GM23338 (cell line): ENCODE results near the gene SPTLC2. TPM values are rescaled to one million over a fixed set of nuclear protein-coding genes. Genes with fewer than 3 reads are reported as not detected.

Experiments
- CTCF ChIP-seq, 2 experiments: fragments of 200-600 bp in 1 of 2; sonication (generic) in 1 of 2; conservative IDR thresholded peaks; 2 replicates each; pipeline versions ENCODE4 v1.5.1 to v1.6.1; 2016 to 2017; ENCODE audit warnings: antibody characterized with exemption in 2 of 2, low read depth in 2 of 2, mild to moderate bottlenecking in 2 of 2, moderate library complexity in 1 of 2
- EZH2 ChIP-seq: fragments of 200-600 bp; sonication (generic); IDR thresholded peaks from one replicate; pipeline ENCODE4 v1.8.0; 2017; ENCODE audit warnings: antibody characterized with exemption, mild to moderate bottlenecking, low read depth; ENCODE audit not compliant: unreplicated experiment
- EZH2phosphoT487 ChIP-seq: fragments of 200-600 bp; sonication (generic); IDR thresholded peaks from one replicate; pipeline ENCODE4 v1.8.1; 2018; ENCODE audit warnings: antibody characterized with exemption; ENCODE audit not compliant: unreplicated experiment
- POLR2AphosphoS5 ChIP-seq: IDR thresholded peaks from 2 replicates; pipeline ENCODE4 v1.6.1; 2016; ENCODE audit warnings: antibody characterized with exemption, low read depth
- STAT1 ChIP-seq: IDR thresholded peaks from one replicate; pipeline ENCODE4 v1.6.1; 2016; ENCODE audit warnings: antibody characterized with exemption; ENCODE audit not compliant: unreplicated experiment
- ZNF331 ChIP-seq: fragments of 250-450 bp; sonication (Bioruptor Pico); IDR thresholded peaks from 2 replicates; pipeline ENCODE4 v1.5.0; 2020; ENCODE audit warnings: low read depth, mild to moderate bottlenecking, moderate library complexity
- polyA plus RNA-seq: library from polyadenylated mRNA; unstranded; fragments of >200 nt; fragmentation: Nextera tagmentation; extraction: Ambion mirVana; gene quantifications from 2 replicates; pipeline ENCODE4 v1.2.1, GENCODE V29; 2016
- total RNA-seq: library from RNA; depleted of rRNA; stranded (reverse); fragments of >200 nt; shearing (Covaris generic); gene quantifications from 2 replicates; pipeline ENCODE4 v1.2.3, GENCODE V29; 2014
- TF ChIP-seq, protein P1 (sequence below): fragments of 250-450 bp; sonication (Bioruptor Pico); IDR thresholded peaks from 2 replicates; pipeline ENCODE4 v1.5.0; 2020; ENCODE audit warnings: mild to moderate bottlenecking, moderate library complexity
- TF ChIP-seq, protein P2 (sequence below): IDR thresholded peaks from 2 replicates; pipeline ENCODE4 v1.6.1; 2016; ENCODE audit warnings: antibody characterized with exemption

SPTLC2 gene
- total and polyA plus RNA-seq, 2 experiments from 2014 or later: 22.3 to 38.9 TPM

DNA sequence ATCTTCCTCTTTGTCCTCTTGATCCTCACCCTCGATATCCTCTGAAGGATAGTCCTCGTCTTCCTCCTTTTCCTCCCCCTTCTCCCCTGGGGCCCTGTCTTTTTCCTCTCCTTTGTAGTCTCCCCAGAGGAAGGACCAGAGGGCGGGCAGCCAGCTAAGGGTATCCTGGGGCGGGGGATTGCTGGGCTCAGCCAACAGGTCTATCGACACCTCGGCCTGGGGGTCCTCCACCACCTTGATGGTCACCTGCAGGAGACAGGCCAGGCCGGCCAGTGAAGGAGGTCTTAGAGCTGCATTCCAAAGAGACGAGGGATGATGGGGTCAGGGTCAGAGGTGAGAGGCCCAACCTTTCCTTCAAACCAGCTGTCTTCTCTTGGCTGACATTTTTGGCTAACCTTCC lies 134.0 kb downstream of the SPTLC2 start (continued):
- TF ChIP-seq, protein P1, sequence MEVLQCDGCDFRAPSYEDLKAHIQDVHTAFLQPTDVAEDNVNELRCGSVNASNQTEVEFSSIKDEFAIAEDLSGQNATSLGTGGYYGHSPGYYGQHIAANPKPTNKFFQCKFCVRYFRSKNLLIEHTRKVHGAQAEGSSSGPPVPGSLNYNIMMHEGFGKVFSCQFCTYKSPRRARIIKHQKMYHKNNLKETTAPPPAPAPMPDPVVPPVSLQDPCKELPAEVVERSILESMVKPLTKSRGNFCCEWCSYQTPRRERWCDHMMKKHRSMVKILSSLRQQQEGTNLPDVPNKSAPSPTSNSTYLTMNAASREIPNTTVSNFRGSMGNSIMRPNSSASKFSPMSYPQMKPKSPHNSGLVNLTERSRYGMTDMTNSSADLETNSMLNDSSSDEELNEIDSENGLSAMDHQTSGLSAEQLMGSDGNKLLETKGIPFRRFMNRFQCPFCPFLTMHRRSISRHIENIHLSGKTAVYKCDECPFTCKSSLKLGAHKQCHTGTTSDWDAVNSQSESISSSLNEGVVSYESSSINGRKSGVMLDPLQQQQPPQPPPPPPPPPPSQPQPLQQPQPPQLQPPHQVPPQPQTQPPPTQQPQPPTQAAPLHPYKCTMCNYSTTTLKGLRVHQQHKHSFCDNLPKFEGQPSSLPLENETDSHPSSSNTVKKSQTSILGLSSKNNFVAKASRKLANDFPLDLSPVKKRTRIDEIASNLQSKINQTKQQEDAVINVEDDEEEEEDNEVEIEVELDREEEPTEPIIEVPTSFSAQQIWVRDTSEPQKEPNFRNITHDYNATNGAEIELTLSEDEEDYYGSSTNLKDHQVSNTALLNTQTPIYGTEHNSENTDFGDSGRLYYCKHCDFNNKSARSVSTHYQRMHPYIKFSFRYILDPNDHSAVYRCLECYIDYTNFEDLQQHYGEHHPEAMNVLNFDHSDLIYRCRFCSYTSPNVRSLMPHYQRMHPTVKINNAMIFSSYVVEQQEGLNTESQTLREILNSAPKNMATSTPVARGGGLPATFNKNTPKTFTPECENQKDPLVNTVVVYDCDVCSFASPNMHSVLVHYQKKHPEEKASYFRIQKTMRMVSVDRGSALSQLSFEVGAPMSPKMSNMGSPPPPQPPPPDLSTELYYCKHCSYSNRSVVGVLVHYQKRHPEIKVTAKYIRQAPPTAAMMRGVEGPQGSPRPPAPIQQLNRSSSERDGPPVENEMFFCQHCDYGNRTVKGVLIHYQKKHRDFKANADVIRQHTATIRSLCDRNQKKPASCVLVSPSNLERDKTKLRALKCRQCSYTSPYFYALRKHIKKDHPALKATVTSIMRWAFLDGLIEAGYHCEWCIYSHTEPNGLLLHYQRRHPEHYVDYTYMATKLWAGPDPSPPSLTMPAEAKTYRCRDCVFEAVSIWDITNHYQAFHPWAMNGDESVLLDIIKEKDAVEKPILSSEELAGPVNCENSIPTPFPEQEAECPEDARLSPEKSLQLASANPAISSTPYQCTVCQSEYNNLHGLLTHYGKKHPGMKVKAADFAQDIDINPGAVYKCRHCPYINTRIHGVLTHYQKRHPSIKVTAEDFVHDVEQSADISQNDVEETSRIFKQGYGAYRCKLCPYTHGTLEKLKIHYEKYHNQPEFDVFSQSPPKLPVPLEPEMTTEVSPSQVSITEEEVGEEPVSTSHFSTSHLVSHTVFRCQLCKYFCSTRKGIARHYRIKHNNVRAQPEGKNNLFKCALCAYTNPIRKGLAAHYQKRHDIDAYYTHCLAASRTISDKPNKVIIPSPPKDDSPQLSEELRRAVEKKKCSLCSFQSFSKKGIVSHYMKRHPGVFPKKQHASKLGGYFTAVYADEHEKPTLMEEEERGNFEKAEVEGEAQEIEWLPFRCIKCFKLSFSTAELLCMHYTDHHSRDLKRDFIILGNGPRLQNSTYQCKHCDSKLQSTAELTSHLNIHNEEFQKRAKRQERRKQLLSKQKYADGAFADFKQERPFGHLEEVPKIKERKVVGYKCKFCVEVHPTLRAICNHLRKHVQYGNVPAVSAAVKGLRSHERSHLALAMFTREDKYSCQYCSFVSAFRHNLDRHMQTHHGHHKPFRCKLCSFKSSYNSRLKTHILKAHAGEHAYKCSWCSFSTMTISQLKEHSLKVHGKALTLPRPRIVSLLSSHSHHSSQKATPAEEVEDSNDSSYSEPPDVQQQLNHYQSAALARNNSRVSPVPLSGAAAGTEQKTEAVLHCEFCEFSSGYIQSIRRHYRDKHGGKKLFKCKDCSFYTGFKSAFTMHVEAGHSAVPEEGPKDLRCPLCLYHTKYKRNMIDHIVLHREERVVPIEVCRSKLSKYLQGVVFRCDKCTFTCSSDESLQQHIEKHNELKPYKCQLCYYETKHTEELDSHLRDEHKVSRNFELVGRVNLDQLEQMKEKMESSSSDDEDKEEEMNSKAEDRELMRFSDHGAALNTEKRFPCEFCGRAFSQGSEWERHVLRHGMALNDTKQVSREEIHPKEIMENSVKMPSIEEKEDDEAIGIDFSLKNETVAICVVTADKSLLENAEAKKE (CRISPR knock-in tag): no peak
- TF ChIP-seq CTCF (conservative IDR thresholded peaks at IDR 0.05; ENCODE audit: low read depth in 2 of 2): no peak
- TF ChIP-seq EZH2phosphoT487: no peak
- no peak for TF ChIP-seq ZNF331
- no peak for TF ChIP-seq POLR2AphosphoS5
- TF ChIP-seq, protein P2, sequence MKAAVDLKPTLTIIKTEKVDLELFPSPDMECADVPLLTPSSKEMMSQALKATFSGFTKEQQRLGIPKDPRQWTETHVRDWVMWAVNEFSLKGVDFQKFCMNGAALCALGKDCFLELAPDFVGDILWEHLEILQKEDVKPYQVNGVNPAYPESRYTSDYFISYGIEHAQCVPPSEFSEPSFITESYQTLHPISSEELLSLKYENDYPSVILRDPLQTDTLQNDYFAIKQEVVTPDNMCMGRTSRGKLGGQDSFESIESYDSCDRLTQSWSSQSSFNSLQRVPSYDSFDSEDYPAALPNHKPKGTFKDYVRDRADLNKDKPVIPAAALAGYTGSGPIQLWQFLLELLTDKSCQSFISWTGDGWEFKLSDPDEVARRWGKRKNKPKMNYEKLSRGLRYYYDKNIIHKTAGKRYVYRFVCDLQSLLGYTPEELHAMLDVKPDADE: no peak
- no peak for TF ChIP-seq STAT1
- no peak for TF ChIP-seq EZH2
